Tibial artery (tissue), 4 donors: ENCODE results near the gene RBMXL3.
A peak's percentile ranks its signal among the peaks of the same experiment; 100 is the strongest.

Source experiments
- DNase-seq, 2 donors: peaks; one replicate each; pipeline ENCODE4 v3.0.0-alpha.2; 2019
- H3K27ac ChIP-seq, 2 donors: fragments of 200-600 bp; sonication (generic) in 1 of 2; 1 replicate in 1 of 2; 2 replicates in 1 of 2; pipeline ENCODE4 v1.5.1; 2018 to 2019; ENCODE audit warnings: mild to moderate bottlenecking in 1 of 2
- H3K27me3 ChIP-seq, 2 donors: fragments of 200-600 bp; sonication (generic) in 1 of 2; one replicate each; pipeline versions ENCODE4 v1.5.1 to v1.6.0; 2016 to 2019
- H3K36me3 ChIP-seq, 3 donors: fragments of 200-600 bp; sonication (generic) in 2 of 3; one replicate each; pipeline ENCODE4 v1.5.1; 2016 to 2019; ENCODE audit warnings: mild to moderate bottlenecking in 2 of 3
- H3K4me1 ChIP-seq, 4 donors: fragments of 200-600 bp; sonication (generic) in 2 of 4; 1 replicate in 3 of 4; 2 replicates in 1 of 4; pipeline ENCODE4 v1.5.1; 2016 to 2019
- H3K4me3 ChIP-seq, 2 donors: fragments of 200-600 bp; sonication (generic) in 1 of 2; 1 replicate in 1 of 2; 2 replicates in 1 of 2; pipeline ENCODE4 v1.5.1; 2018 to 2019; ENCODE audit warnings: mild to moderate bottlenecking in 2 of 2
- H3K9me3 ChIP-seq, 3 donors: fragments of 200-600 bp; sonication (generic) in 1 of 3; one replicate each; pipeline ENCODE4 v1.5.1; 2016 to 2019
- CTCF ChIP-seq, 2 experiments: fragments of 200-600 bp in 1 of 2; fragments of 450-650 bp in 1 of 2; IDR thresholded peaks; one replicate each; pipeline ENCODE4 v1.5.1; 2017 to 2019; ENCODE audit warnings: antibody characterized with exemption in 2 of 2, mild to moderate bottlenecking in 1 of 2, moderate library complexity in 1 of 2
- intact Hi-C: fragments of 100-400 bp; cut with DNase I; formaldehyde crosslinking; loops from one replicate; pipeline ENCODE4 v1.15.0; 2023; ENCODE audit warnings: low total_unique reads

The RBMXL3 gene

DNA sequence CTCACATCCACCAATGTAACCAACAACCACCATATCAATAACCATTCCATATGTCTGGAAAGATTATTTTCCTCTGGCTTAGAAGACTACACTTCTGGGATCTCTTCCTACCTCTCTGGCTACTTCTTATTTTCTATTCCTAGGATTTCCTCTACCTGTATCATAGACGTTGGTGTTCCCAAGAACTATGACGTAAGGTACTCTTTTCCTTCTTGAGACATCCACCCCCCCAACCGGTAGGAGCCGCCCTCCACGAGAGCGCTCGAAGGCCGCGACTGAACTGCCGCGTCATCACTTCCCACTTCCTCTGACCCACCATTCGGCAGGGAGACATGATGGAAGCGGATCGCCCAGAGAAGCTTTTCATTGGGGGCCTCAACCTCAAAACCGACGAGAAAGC is at the start of gene RBMXL3:
Gene RBMXL3, plus strand, starts transcription at position 301 of the 400 bp plus-strand sequence. Its CDS starts 32 bp downstream, at position 333.
- H3K4me1 ChIP-seq: no peaks in the 10 kb centered on the region
- H3K9me3 ChIP-seq: no peaks in the 10 kb centered on the region
- H3K27me3 ChIP-seq: no peaks in the 10 kb centered on the region
- H3K27ac ChIP-seq: no peak within 1 kb of the TSS
- TF ChIP-seq CTCF (IDR thresholded peaks at IDR 0.05): no peak
- no peak within 1 kb of the TSS for H3K4me3 ChIP-seq
- intact Hi-C loops: no loop called here
- no peaks in the 10 kb centered on the region for H3K36me3 ChIP-seq
- DNase-seq: no peak

DNA sequence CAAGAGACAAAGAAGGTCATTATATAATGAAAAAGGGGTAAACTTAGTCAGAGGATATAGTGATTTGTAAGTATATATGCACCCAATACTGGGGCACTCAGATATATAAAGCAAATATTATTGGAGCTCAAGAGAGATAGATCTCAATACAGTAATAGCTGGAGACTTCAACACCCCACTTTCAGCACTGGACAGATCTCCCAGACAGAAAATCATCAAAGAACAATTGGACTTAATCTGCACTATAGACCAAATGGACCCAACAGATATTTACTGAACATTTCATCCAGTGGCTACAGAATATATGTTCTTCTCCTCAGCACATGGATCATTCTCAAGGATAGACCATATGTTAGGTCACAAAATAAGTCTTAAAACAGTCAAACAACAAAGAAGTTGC is 47.2 kb upstream of the RBMXL3 start:
- no peak for DNase-seq
- Histone ChIP-seq H3K4me1 (no peaks in the 10 kb centered on the region), H3K27me3 (no peaks in the 10 kb centered on the region), H3K27ac (no peak overlapping the region), H3K9me3 (peaks cover 0 to 5% (median 0%) of the 10 kb centered on the region in 3 donors), H3K36me3 (peaks cover 0 to 9% (median 9%) of the 10 kb centered on the region in 3 donors), H3K4me3 (no peak overlapping the region)
- intact Hi-C loops: no loop called here
- no peak for TF ChIP-seq CTCF (IDR thresholded peaks at IDR 0.05)

DNA sequence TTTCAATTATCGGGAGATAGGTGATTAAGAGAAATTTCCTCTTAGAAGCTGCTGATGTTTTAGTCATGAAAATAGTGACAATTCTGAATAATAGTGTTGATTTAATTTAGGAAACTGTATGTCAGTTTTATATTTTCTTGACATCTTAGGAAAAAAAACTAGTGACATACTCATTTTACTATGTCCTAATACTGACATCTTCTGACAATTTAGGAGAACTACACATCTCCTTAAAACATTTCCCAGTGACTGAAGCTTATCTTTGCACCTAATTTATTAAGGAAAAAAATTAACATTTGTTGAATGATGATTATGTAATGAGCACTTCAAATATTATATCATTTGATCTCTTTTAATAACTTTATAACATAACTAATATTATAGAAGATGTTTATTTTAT is 42.0 kb upstream of the RBMXL3 start:
- H3K36me3 ChIP-seq: no peaks in the 10 kb centered on the region
- no peak overlapping the region for H3K4me3 ChIP-seq
- no peak for DNase-seq
- H3K9me3 ChIP-seq: no peaks in the 10 kb centered on the region
- no peak overlapping the region for H3K27ac ChIP-seq
- intact Hi-C loops: no loop called here
- no peaks in the 10 kb centered on the region for H3K27me3 ChIP-seq
- H3K4me1 ChIP-seq: no peaks in the 10 kb centered on the region
- TF ChIP-seq CTCF (IDR thresholded peaks at IDR 0.05): peak in 1 of 2 experiments; percentile 41

- H3K9me3 ChIP-seq: no peaks in the 10 kb centered on the region
- no peaks in the 10 kb centered on the region for H3K4me1 ChIP-seq
- intact Hi-C loops: no loop called here
- no peaks in the 10 kb centered on the region for H3K27me3 ChIP-seq
- TF ChIP-seq CTCF (IDR thresholded peaks at IDR 0.05): no peak
- no peak overlapping the region for H3K4me3 ChIP-seq
- H3K27ac ChIP-seq: no peak overlapping the region
- peaks cover 0 to 3% (median 0%) of the 10 kb centered on the region in 3 donors for H3K36me3 ChIP-seq
- DNase-seq: no peak
These were observed 16.0 kb upstream of the RBMXL3 start for GRCh38 chrX:115173181-115173580.

GRCh38 chrX:115174548-115174947 is 14.7 kb upstream of the RBMXL3 start:
- H3K27me3 ChIP-seq: no peaks in the 10 kb centered on the region
- no peak for TF ChIP-seq CTCF (IDR thresholded peaks at IDR 0.05)
- H3K9me3 ChIP-seq: no peaks in the 10 kb centered on the region
- no peak overlapping the region for H3K4me3 ChIP-seq
- no peak for DNase-seq
- intact Hi-C loops: no loop called here
- H3K36me3 ChIP-seq: peaks cover 0 to 3% (median 0%) of the 10 kb centered on the region in 3 donors
- no peaks in the 10 kb centered on the region for H3K4me1 ChIP-seq
- H3K27ac ChIP-seq: no peak overlapping the region

DNA sequence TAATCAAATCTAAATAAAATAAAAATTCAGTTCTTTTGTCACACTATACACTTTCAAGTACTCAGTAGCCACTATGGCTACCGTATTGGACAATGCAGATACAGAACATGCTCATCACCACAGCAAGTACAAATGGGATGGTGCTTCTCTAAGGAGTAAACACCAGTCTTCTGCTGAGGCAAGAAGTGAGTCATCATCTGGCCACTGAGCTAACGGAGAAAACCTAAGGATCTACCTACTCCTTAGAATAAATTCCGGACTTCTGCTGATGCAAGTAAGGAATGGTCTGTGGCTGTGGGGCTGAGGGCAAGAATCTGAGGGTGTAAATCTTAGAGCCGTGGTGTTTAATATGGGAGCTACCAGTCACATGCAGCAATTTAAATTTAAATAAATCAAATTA is 11.3 kb upstream of the RBMXL3 start:
- Histone ChIP-seq H3K4me1 (no peaks in the 10 kb centered on the region), H3K27ac (no peak overlapping the region), H3K9me3 (no peaks in the 10 kb centered on the region), H3K36me3 (no peaks in the 10 kb centered on the region), H3K4me3 (no peak overlapping the region), H3K27me3 (no peaks in the 10 kb centered on the region)
- TF ChIP-seq CTCF (IDR thresholded peaks at IDR 0.05): no peak
- intact Hi-C loops: no loop called here
- DNase-seq: no peak
